T-helper 1 cell (primary cell): Measurements from ENCODE around the gene ZNF597.
"Not testable (repeated sequence)": the region's sequence is repeated elsewhere in the genome, so short reads cannot be mapped to it uniquely, and the experiment has no call there.

Experiments used
- DNase-seq, 5 donors: peaks; one replicate each; pipeline ENCODE4 v3.0.0-alpha.2; 2012 to 2020

ZNF597 gene

DNA sequence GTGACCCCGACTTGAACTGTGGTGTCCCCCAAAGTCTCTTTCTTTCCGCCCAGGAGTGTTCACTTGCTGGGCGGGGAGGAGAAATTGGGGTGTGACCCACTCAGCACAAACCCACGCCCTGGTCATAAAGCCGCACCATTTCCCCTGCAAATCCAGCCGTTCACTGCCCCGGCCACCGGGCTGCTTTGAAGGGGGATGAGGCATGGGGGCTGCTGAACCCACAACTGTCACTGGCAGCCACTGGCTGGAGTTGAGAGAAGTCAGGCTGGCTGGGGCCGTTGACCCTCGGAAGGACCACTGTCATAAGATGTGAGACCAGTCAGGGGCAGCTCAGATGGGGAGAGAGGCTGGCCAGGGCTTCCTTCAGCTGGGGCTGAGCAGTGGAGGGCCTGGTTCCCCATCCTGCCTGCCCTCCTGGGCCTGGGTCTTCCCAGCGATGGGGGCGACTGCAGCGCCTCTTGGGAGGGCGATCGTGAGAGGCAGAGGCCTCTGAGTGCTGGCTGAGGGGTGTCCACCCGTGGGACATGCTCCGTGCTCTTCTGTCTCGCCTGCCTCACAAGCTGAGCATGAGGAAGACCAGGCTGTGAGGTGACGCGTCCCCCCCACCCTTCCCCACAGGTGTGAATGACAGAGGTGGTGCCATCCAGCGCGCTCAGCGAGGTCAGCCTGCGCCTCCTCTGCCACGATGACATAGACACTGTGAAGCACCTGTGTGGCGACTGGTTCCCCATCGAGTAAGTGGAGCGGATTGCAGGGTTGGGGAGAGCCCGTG is 32.5 kb upstream of the ZNF597 start:
- DNase-seq = no peak

GRCh38 chr16:3474870-3475269 is 31.6 kb upstream of the ZNF597 start:
- not testable (repeated sequence) for DNase-seq

DNA sequence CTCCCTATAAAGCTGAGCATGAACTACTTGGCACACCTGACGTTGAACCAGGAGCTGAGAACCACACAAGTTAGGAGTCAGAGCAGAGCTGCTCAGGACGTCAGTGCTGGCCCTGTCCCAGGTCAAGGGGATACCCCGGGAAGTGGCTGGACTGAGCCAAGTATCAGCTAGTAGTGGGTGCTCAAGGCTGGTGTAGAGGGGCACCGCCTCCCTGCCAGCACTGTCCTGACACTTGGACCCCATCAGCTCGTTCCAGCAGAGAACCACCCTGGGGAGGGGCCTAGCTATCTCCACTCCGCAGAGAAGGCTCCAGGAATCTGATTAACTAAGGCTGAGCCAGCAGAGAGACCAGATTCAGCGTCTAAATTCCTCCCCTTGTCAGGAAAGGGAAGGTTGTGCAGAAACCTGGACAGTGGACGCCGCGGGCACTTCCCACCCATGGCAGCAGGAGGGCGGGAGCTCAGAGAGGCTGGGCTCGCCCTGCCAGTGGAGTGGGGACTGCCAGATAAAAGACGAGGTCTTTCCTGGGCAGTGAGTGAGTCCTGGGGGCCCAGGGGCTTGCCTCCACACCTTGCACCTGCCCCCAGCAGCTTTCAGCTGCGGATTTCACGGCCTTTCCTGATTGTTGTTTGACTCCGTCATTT is 31.0 kb upstream of the ZNF597 start:
- no peak for DNase-seq

DNA sequence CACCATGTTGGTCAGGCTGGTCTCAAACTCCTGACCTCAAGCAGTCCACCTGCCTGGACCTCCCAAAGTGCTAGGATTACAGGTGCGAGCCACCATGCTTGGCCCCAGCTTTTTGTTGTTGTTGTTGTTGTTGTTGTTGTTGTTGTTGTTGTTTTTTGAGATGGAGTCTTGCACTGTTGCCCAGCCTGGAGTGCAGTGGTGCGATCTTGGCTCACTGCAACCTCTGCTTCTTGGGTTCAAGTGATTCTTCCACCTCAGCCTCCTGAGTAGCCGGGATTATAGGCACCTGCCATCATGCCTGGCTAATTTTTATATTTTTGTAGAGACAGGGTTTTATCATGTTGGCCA is 30.3 kb upstream of the ZNF597 start:
- DNase-seq = not testable (repeated sequence)

- DNase-seq = peak in 1 of 5 donors; percentile 24
These were observed 29.7 kb upstream of the ZNF597 start for GRCh38 chr16:3472878-3473595.

DNA sequence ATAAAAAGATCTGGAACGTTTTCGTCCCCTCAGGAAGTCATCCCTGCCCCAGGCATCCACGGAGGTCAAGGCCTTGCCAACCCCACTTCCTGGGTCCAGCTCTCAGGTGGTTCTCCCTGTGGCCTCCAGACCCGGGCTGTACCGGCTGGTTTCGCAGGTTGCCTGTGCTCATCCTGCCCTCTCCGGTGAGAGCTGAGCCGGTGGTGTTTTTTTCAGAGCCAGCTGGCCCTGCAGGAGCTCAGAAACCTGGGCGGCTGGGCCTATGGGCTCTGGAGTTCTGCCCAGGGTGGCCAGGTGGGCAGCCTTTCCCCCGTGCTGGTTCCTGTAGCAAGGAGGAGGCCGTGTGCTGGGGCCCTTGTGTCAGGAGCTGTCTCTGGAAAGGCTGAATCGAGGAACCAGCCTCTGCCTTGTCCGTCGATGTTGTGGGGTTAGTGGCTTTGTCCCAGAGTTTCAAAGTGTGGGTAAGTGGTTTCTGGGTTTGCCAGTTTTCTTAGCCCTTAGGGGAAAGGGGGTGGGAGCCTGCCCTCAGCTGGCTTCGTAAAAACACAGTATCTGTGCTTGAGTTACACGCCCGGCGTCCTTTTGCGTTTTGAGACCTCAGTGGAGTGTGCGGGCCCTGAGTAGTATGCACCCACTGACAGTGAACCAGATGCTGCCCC is 28.3 kb upstream of the ZNF597 start:
- DNase-seq = no peak

DNA sequence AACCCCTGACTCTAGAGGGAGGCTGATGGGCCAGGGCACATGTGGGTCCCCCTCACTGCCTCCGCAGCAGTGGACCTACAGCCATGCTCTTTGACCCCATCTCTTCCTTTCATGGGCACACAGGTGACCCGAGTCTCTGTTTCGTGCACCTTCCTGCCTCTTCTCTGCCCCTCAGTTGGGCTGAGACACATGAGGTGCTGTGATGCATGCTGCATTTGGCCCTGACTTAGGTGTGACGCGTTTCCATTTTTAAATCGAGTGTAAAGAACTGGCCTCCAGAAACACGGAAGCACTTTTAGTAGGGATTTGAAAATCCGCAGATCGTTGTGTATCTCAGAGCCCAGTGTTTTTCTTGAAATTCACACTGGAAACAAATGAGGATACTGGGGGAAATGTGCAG is 27.4 kb upstream of the ZNF597 start:
- no peak for DNase-seq

DNA sequence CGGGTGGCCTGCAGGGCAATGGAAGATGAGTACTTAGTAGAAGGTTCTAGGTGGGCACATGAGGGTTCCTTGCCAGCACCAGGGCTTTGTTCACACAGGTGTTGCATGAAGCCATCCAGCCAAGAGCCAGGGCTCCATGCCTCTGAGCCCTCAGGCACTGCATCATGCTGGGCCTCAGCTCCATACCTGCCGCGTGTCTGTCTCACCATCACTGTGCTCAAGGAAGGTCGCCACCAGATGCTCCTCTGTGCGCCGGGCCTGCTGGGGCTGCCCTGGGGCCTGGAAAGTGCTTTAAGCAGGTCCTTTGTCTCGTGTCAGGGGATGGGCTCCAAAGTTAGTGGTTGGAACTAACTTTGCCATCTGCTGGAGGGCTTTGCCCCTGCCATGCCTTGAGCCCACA is 26.4 kb upstream of the ZNF597 start:
- no peak for DNase-seq

DNA sequence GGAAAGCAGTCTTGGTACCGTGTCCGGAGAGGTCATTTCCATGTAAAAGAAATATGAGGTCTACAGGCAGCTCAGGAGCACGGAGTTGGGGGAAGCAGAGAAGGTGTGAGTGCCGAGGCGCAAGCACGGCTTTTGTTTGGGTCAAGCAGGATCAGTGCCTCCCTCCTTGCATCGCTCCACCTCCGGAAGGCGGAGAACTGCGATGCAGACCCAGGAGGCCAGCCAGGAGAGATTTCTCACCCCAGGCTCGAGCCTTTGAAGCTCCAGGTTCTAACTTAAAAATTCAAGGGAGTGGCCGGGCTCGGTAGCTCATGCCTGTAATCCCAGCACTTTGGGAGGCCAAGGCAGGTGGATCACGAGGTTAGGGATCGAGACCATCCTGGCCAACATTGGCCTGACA is 25.2 kb upstream of the ZNF597 start:
- DNase-seq = no peak

- no peak for DNase-seq
These were observed 24.6 kb upstream of the ZNF597 start for GRCh38 chr16:3467921-3468320.

DNA sequence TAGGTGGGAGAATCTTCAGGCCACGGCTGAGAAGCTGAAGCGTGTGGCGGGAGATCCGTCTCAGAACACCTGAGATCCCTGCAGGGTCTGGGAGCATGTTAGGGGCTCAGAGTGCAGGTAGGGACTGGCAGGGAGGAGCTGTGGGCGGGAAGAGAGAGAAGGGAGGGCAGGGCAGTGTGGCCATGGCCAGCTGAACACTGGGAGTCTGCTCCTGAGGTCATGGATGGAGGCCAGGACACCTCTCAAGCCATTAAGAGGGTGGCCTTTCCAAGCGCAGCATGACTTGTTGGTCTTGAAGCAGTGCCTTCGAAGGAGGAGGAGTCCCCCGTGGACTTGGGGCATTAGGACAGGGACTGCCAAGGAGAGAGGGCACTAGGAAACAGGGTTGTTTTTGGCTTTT is 23.9 kb upstream of the ZNF597 start:
- no peak for DNase-seq

GRCh38 chr16:3465911-3466584 is 22.7 kb upstream of the ZNF597 start:
- DNase-seq = no peak

GRCh38 chr16:3465301-3465700 is 22.0 kb upstream of the ZNF597 start:
- no peak for DNase-seq

DNA sequence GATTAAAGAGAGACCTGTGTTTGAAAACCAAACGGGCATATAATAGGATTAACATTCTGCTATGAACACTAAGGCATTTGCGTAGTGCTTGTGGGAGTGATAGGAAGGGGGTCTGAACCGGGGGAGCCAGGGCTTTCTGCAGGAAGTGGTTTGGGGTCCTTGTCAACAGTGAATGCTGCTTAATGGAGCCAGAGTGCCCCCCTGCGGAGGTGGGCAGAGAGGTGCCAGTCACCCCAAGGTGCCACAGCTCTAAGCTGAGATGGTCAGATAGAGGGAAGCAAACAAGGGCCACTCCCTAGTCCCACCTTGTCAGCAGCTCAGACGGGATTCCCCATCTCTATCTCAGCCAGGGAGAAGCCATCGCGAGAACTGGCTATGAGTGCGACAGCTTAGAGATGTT is 17.8 kb upstream of the ZNF597 start:
- DNase-seq = peak in 2 of 5 donors; percentile 14 to 24

DNA sequence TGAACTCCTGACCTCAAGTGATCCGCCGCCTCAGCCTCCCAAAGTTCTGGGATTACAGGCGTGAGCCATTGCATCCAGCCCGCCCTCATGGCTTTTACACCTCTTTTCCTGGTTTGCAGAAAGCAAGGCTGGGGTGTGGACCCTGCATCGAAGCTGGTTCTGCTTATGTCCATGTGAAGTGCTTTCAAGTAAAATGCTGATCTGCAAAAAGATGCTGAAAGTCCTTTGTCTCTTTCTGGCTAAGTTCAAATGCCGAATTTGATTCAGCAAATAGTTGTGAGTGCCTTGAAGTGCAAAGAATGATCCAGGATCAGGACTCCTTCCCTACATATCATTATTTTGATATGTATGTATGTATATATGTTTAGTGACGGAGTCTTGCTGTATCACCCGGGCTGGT is 17.3 kb upstream of the ZNF597 start:
- DNase-seq = no peak

DNA sequence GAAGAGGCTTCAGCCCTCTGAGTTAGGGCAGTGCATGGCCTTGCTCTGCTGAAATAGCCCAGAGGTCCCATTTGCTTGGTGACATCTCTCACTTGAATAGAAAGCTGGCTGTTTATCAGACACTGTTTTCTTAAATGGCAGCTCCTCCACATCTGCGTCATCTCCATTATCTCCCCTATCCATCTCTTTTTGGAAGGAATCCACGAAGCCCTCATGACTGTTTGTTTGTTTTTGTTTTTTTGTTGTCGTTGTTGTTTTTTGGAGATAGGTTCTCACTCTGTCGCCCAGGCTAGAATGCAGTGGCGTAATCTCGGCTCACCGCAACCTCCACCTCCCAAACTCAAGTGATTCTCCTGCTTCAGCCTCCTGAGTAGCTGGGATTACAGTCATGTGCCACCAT is 16.8 kb upstream of the ZNF597 start:
- DNase-seq = no peak

DNA sequence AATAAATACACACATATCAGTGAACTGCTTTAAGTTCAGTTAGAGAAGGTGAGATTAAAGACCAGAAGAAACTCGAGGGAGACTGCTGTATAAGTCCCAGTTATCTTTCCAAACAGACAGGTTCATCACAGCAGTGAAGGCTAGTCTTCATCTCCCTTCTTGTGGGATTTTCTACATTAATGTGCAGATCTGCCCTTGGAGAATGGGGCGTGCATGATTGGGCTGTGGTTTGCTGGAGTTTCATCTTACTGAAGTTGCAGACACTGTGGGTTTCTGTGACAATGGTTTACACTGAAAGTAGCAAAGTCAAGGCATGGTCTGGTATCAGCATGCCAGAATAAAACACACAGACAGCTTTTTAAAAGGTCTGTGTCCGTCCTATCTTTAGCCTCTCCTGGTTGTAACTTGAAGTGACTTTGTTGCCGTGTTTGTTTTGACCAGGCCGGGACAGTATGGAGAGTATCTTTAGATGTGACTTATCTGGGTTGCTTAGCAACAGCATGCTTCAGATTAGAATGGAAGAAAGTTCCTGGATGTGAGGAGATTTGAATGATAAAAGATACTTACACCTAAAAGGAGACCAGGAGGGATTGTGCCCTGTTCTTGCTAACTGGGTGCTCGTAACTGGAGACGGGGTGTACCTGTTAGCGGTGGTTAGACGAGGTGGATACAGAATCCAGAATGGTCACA is 16.2 kb upstream of the ZNF597 start:
- DNase-seq = no peak

GRCh38 chr16:3458852-3459361 is 15.6 kb upstream of the ZNF597 start:
- DNase-seq = peak in 1 of 5 donors; percentile 18

DNA sequence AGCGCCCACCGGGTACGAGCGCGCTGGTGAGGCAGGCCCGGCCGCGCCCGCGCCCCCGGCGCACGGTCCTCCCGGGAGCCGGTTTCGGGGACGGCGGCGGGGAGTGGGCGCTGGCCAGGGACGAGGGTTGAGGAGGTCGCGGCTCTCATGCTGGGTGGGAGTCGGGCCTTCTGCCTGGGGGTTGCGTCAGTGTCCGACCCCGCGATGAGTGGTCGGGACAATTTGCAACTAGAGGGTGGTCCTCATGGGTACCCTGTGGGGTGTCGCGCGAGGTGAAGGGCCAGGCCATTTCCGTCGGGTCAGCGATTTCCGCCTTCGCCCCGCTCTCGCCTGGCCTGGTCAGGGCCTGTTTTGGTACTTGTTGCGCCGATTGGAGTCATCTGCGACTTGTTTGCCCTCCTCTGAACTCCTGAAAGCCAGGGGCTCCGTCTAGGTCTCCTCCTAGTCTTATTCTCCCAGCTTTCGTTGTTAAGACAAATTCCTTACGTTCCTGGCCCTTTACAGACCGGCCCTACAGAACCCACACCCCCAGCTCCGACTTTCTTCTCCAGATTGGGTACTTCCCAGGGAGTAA is 15.1 kb upstream of the ZNF597 start:
- DNase-seq = peak in 1 of 5 donors; percentile 9

DNA sequence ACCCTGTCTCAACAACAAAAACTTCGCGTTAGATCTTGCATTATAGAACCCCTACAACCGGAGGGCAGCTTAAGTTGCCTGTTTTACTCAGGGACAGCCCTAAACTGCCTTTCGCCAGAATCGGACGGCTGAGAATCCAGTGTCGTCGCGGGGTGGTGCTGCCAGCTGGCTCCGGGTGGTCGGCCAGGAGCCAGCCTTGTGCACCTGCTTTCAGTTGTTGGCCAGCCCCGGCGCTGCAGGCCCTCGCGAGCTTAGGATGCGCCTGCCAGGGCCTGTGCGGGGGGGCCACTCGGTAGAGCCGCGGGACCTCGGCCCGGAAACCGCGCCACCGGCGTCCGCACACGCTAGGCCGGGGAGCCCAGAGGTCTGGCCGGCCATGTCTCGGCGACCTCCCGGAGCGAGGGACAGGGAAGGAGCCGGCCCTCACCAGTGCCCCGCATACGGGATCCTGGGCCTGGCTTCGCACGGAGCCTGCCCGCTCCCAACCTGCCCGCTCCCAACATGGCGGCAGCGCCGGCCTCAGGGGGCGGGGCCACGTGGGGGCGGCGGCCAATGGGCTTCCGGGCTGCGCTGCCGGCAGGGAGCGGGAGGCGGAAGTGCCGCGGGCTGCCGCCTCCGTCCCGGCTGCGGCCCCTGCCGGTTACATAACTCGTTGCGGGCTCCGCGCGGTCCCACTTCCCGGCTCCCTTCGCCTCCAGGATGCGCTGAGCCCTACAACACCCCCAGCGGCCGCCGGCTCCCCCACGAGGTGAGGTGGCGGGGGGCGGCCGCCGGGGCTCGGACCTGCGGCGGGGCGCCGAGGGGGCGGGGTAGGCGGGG is 14.3 kb upstream of the ZNF597 start:
- DNase-seq = peak; percentile 80 to 93 (median 87)
